GM19240 (cell line): ENCODE measurements around the gene REG3G.

Source experiments
- DNase-seq: peaks from one replicate; pipeline ENCODE4 v3.0.0; 2011; ENCODE audit warnings: low spot score; ENCODE audit not compliant: insufficient read length

Gene REG3G

DNA sequence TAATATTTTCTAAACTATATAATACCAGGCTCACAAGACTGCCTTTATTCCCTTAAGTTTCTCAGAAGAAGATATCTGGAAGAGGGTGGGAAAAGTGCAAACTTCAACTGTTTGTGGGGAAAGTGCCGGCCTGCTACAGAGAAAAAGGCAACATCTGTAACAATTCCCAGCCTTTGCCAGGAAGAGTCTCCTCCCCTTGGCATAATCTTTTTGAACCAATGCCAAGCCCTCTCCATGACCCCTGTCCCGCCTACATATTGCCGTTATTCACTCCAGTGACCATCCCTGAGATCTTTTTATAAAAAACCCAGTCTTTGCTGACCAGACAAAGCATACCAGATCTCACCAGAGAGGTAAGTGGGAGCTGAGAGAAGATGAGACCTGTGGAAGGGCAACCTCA lies at the start of gene REG3G:
TSS of gene REG3G (plus strand) at position 282 of the 400 bp plus-strand sequence. CDS start 392 bp downstream, outside the sequence.
- no peak for DNase-seq

DNA sequence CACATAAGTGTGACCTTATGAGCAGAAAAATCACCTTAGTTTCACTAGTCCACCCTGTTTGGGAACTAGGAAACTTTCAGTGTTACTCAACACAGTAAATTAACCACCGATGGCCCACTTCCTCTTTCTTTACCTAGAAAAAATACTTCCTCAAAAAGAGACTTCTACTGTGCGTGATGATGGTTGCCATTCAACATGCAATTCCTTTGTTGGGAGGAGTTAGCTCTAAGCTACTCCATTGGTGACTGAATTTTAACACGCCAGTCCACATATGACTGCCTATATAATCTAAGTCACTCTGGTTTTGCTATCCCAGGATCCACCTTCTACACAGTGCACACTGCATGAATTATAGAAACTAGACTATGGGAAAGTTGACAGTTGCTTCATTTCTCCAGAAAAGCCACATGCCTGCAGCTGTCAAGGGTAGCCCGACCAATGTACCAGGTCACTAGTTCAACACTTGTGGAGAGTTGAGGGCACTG lies 47.8 kb upstream of the REG3G start:
- no peak for DNase-seq

DNA sequence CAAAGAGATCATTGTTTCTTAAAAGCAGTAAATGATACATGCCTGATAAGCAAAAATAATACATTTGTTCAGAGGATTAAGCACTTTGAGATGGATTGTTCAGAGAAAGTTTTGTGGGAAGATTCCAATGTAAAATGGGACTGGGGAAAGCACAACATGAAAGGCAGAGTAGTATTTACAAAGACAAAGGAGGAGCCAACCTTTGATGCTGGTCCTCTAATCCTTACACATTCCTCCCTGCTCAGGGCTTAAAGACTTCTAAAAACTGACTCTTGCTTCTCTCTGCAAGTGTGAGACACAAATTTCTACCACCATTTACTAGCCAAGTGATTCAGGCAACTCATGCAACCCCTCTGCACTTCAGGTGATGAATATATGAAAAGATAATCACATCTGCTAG lies 47.2 kb upstream of the REG3G start:
- DNase-seq = no peak

DNA sequence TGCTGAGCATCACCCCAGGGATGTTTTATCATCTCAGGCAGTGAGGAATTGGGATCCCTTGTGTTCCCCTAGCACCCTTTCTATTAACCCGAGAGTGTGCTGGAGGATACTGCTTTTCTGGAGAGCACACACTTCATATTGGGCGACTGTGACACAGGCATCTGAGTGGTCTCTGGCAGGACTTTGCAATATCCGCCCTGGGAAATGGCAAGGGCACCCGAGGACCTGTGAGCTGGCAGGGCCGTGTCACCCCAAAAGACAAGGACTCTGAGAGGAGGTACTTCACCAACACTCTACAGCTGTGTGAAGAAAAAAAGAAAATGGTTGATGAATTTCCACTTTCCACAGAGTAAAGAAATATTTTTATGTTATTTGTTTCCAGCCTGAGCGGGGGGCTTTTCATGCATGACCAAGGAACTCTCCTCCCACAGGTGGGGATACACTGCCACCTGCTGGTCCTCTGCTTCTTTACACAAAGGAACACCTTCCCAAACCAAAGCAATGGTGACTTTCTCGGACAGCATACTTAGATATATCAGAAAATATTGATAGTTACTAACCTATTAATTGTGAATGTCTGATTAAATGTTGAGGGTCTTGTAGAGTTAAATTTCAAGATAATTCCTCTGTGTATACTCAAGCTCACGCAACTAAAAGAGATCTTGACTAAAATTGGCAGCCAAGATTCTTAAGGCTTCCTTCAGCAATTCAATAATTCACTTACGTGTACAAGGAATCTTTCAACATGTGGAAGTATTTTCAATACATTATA lies 45.9 kb upstream of the REG3G start:
- DNase-seq = no peak

DNA sequence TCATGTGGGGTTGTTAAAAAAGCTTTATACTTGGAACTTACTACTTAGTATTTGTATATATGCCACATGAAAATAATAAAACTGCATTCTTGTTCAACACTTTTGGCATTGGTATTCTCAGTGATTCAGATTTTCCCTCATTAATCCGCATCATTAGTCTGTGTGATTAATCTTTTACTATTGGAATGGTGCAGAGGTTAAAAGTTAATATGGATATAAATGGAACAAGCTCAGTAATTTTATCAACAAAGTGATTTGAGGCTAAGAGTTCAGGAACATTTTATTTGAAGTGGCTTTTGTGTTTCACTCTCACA lies 45.4 kb upstream of the REG3G start:
- DNase-seq = no peak

DNA sequence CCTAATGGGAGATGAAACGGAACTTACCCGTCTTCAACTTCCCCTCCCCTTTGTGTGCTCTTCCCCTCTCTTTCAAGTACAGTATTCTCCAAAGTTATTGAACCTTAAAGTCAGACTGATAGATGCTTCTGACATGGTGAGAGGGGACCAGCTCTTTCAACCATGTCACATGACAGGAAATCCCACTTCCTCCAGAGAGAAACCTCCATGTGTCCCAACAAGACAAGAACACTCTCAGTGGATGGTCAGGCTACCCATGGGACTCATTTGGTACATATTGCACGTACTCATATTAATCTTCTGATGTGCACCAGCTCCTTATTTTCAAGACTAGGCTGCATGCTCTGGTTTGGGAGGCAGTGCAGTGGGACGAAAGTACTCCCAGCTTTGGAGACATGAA lies 44.6 kb upstream of the REG3G start:
- no peak for DNase-seq

DNA sequence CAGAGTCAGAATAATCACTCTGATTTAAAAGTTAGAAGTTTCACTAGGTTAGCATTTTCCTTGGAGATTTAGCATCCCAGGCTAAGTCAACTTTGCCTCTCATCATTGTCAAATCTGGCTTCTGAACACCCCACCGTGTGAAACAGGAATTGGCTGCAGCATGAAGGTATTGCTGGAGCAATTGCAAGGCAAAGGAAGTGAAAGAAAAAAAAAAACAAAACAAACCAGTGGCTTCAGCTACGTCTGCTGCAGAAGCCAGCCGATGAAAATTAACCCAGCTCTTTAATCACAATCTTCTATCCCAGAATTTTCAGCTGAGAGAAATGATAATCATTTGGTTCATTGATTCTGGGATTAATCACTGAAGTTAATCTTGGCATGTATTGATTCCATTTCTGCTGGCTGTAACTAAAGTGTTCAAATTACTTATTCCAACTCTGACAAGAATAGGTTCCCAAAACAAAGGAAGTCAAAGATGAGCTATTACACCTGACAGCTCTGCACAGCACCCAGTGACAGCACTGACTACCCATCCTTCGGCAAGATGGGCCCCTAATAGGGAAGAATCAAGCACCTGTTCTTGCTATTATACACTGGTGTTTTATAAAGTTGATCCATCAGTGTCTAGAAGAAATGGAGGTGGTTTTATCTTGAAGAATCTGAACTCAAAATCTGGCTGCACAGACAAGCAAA lies 42.7 kb upstream of the REG3G start:
- no peak for DNase-seq

DNA sequence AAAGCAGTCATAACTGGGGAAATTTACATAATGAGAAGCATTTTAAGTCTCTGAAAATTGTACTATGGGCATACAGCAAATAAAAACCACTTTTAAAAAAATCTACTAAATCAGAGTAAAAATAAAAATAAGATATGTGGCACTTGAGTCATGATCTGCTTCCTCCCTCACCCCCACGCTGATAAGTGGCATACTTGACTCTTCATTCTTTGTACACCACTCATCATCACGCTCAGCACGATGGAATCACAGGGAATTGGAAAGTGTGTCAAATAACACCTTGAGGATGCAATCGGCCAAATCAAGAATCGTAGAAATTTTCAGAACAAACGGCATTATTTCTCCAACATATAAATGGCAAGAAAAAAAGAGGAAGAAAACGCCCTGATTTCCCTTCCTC lies 41.1 kb upstream of the REG3G start:
- no peak for DNase-seq

DNA sequence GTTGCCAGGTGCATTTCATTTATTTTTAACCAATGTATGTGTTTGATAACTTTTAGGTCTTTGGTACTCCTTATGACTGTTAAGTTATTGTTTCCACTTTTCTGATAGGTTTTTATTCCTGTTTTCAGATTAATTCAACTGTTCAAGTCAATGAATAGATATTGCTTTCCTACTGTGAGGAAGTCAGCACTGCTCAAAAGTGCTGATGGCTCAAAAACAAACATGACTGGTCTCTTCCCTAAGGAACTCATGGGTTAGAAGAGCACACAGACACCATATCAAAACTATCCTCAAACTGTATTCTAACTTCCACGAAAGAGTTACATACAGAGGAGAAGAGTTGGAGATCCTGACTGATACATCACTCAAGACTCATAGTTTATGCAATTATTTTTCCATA lies 39.9 kb upstream of the REG3G start:
- DNase-seq = no peak

DNA sequence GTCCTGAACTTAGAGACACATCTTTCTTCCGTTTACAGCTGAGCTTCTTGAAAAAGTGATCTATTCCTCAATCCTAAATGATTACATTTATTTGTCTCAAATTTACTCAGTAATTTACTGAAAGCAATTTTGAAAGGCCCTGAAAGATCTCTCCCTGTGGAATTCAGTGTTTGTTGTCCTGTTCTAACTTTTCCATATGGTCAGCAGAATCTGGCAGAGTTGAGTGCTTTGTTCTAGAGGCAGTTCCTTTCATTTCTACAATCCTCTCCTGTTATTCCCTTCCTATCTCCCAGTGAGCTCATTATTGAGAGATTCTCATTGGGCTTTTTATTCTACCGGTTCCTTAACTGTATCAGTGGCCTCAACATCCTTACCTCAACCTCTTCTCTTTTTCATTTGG lies 36.5 kb upstream of the REG3G start:
- DNase-seq = no peak

DNA sequence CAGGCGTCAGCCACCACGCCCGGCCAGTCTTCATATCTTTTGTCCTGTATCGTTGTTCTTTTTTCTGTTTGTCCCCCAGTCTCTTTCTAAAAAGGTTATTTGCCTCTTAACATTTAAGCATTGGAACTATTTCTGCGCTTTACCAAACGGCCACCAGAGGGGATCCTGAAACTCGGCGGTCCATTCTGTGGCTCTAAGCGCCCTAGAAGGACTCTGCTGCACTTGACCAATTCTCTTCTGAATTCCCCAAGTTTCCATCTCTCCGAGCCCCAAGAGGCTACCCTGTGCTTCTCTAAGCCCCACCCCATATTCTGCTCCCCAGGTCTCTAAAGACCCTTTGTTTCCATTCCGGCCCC lies 33.1 kb upstream of the REG3G start:
- DNase-seq = no peak

DNA sequence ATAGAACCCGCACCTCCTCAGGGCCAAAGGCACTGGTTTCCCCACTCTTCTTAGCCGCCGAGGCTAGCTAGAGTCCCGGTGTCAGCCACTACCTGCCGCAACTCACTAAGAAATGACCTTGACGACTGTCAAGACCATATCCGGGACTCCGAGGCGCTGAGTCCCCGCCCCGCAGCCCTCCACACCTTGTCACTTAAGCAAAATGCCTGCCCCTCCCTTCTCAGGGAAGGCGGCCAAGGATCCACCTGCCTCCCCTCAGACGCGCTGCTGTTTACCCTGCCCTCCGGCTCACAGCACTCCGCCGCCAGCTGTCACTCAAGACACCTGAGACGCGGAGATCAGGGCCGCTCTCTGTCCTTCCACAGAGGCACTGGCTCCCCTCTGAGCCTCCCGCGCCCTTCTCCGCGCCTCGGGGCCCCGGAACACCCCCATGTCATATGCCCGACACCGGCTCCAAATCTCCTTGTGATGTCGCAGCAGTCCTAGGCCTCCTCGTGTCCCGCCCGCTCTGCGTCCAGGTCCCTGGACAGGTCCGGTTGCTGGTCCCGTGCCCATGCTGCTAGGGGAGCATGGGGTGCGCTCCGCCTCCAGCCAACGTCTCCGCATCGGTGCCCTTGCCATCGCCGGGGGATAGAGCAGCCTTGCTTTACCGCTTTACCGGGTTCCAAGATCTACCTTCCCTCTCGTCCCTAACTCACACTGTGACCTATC lies 32.5 kb upstream of the REG3G start:
- DNase-seq = no peak

DNA sequence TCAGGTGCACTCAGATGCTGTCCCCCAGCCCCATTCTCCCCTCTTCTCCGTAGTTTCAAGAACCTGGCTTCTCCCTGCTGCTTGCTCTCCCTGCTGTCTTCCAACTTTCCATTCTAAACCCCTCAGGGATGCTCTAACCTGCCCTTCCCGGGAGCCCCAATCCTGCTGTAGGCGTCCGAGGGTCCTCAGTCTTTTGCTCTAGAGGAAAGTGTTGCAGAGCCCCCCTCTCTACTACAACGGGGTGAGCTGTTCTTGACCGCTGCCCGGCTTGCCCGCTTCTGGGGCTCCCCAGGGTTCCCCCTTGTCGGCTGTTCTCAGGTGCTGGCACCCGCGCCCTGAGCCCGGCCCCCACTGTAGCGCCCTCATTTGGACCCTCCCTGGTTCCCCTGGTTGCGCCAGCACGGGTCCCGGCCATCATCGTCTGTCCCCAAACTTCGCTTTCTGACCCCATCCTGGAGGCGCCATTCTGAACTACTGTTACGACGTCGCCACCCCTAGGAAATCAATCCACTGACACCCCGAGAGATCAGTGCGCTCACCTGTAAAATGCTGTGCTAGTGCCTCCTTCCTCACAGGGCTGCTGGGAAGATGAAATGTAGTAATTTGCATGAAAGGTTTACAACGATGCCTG lies 31.9 kb upstream of the REG3G start:
- no peak for DNase-seq

DNA sequence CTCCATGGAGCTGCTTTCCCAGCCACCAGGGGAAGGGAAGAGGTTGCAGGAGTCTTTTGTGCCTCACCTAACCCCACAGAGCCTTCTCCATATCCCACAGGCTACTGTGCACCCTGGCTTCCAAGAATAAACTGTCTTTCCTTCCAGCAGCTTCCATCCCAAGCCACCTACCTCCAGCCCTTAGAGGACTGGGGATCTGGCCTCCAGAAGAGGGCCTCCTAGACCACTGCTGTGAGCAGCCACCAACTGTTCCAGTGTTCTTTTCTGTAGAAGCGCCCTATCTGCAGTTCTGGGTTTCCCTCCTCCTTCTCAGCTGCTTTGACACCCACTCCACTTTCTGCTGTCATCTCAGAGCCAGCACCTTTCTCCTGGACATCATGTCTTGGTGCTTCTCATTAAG lies 30.7 kb upstream of the REG3G start:
- DNase-seq = no peak

DNA sequence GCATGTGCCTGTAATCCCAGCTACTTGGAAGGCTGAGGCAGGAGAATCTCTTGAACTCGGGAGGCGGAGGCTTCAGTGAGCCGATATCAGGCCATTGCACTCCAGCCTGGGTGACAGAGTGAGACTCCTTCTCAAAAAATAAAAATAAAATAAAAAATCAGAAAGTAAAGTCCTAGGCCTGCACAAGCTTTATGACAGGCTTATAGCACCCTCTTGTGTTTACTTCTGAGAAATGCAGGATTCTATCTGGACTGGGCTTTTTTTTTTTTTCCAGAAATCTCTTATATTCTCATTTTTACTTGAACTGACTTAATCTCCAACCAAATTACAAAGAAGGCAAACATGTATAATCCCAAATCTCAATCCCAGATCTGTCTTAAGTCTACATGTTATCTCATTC lies 26.1 kb upstream of the REG3G start:
- no peak for DNase-seq

DNA sequence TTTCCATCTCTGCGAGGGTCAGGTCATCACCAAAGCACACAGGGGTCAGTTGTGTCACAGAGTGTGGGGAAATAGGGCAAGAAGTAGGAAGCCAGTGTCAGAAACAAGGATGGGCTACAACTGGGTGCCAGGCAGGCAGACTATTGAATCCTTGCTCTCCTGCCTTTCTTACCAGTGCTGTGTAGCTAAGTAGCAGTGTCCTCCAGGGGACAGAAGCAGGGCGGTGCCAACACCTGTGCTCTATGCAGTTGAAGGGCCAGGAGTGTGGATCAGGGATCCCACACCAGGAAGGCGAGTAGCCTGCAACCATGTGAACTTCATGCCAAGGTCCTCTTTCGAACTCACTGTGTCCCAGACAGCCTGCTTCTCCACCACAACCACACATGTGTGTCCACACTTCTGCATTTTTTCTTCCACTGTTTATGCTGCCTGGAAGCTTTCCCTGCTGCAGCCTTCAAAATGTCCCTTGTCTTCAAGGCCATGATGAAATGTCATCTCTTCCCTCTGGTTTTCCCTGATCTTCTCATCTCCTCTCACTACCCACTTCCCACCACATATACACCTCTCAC lies 25.4 kb upstream of the REG3G start:
- DNase-seq = no peak

DNA sequence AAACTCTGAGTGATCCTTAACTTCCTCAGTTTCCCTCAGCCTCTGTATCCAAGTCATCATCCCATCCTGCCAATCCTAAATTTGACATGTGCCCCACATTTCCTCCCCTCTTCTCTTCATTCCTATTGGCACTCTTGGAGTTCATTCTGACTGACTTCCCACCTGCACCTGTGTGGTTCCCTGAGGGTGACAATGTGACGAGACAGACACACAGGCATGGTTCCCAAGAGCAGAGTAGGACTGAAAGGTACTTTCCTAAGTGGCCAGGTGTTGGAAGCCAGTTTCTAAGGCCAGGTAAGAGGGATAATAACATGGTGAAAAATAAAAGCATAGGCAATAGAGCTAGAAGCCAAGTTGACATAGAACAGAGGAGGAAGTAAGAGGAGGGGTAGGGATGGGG lies 24.2 kb upstream of the REG3G start:
- no peak for DNase-seq

DNA sequence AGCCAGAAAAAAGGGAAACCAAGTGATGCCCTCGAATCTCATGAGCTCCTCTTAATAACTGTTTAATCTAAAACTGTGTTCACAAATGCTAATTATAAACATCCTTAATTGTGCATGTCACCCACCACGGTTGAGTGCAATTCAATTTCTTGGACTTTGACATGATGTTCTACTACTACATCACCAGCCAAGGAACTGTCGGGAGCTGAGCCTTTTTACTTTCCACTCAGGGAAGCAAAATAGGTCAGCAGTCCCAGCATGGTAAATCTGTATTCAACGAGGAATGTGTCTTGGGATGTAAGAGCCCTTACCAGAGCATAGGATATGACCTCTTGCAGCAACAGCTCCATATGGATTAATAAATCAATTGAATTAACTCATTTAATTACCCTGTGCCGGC lies 20.8 kb upstream of the REG3G start:
- no peak for DNase-seq

DNA sequence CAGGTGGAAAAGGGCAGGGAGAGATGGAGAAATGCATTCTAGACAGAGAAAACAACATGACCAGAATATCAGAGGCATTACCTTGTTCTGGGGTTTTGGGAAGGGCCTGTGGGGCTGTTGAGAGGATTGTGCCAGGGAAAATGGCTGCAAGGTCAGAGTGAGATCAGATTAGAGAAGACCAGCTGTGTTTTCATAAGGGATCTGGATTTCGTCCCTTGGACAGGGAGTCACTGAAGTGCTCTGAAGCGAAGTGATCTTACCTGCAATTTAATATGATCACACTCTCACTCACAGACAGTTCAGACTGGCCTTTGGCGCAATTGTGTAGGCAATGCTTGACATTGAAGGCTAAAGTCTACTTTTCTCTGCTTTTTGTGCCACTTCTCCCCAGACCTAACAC lies 20.3 kb upstream of the REG3G start:
- no peak for DNase-seq

DNA sequence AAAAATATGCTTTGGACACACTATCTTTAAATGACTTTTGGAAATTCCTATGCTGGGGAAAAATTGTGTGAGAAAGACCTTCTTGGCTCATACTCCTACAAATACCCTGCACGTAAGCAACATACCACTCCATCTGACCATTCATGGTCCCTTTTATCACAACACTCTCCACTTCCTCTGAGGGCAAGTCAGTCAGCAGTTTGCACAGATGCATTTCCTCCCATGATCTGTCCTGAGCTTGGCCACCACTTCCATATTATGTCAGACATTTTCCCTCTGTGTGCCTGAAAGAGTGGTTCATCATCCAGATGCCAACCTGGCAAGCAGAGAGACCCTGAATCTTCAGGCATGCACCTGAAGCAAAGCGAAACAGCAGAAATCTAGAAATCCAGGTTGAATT lies 16.1 kb upstream of the REG3G start:
- no peak for DNase-seq

DNA sequence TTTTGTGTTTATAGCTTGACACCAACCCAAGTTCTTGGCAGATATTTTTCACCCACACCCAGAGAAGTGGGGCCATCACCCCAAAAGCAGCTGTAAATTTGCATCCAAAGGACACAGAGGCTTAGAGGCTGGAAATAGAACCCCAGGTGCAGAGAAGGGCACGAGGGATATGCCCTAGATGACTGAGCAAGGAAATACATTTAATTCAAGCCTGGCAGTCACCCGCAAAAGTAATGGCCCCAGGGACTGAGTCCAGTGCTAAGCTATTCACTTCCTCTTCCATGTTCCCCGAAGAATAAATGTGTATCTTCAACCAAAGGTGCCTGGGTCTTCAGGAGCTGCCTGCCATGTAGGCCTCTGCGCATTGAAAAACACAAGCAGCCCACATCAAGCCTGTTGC lies 14.0 kb upstream of the REG3G start:
- no peak for DNase-seq

DNA sequence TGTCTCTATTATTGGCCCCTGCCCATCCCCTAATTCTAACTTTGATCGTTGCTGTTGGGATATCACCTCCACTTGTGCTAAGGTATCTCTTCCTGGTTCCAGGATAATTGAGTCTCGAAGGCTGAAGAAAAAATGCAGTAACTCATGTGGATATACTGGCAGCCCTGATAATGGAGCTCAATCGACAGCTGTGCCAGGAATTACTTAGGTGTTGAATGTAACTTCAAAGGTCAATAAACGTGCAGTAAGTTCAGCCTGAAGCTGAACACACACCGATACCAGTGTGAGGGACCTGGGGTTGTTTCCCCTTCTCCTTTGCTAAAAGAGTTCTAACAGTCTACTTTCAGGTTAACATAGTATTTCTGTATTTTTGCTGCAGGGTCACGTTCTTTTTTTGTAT lies 11.9 kb upstream of the REG3G start:
- no peak for DNase-seq
